KBM-7 (cell line): ENCODE measurements around the gene PRPF39.
"Not testable (repeated sequence)": the region's sequence is repeated elsewhere in the genome, so short reads cannot be mapped to it uniquely, and the experiment has no call there.

Source experiments
- DNase-seq: peaks from one replicate; pipeline ENCODE4 v3.0.0-alpha.2; 2015
- in situ Hi-C: fragments of 300-500 bp; cut with MboI; formaldehyde crosslinking; loops from 2 replicates; pipeline ENCODE4 v1.14.3; 2020; ENCODE audit warnings: low sequenced_read_pairs, low pct_unique_long_range_greater_than_20kb, mixed read lengths

PRPF39 gene

DNA sequence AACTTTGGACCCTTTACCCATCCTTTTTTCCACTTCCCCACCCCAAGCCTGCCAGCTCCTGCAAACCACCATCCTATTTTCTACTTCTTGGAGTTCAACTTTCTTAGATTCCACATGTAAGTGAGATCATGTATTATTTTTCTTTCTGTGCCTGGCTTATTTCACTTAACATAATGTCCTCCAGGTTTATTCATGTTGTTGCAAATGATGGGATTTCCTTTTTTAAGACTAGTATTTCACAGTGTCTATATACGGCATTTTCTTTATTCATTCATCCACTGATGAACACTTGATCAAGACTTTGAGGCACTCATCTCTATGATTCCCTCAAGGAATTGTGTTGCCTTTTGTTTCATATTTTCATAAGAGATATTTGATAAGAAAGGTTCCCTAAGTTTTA, 5.6 kb upstream of the PRPF39 start:
- DNase-seq = no peak
- in situ Hi-C loops = no loop called here

DNA sequence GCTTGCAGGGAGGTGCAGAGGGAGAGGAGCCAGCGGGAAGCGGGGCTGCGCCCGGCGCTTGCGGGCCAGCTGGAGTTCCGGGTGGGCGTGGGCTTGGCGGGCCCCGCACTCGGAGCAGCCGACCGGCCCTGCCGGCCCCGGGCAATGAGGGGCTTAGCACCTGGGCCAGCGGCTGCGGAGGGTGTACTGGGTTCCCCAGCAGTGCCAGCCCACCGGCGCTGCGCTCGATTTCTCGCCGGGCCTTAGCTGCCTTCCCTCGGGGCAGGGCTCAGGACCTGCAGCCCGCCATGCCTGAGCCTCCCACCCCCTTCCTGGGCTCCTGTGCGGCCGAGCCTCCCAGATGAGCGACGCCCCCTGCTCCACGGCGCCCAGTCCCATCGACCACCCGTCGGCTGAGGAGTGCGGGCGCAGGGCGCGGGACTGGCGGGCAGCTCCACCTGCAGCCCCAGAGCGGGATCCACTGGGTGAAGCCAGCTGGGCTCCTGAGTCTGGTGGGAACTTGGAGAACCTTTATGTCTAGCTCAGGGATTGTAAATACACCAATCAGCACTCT, 3.4 kb upstream of the PRPF39 start:
- DNase-seq, in situ Hi-C loops: not testable (repeated sequence)

DNA sequence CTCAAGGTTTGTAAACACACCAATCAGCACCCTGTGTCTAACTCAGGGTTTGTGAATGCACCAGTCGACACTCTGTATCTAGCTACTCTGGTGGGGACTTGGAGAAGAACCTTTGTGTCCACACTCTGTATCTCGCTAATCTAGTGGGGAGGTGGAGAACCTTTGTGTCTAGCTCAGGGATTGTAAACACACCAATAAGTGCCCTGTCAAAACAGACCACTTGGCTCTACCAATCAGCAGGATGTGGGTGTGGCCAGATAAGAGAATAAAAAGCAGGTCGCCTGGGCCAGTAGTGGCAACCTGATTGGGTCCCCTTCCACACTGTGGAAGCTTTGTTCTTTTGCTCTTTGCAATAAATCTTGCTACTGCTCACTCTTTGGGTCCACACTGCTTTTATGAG, 2.8 kb upstream of the PRPF39 start:
- DNase-seq, in situ Hi-C loops: not testable (repeated sequence)

DNA sequence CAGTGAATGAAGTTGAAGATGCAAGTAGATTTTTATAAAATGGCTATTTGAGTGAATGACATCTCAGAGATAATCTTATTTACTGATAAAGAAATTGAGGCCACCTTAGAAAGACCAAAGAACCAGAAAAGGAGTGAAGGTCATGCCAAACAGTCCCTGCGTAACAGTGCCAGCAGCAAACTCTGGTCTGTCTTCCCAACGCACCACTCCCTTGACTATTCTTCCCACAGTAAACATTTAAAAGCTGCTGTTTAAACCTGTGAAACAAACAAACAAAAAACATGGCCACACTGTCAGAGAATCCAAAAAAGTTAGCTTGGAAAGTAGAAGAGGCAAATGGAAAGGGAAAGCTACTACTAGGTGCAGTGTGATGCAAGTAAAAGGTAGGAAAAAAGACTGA, 1.5 kb upstream of the PRPF39 start:
- in situ Hi-C loops = no loop called here
- no peak for DNase-seq

DNA sequence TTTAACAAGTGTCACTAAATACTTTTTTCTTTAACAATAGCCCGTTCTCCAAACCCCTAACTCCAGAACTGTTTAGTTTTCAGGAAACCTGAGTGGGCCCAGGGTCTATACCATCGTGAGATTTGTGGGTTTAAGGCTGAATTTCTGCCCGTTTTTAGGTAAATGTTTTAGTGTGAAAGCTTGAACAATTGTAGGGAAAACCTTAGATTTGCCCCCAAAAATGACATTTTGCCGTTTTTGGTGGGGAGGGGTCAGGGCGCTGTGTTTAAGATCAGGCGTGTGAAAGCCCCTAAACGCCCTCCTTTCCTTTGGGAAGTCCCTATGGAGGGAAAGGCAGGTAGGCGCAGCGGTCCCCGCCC, 320 bp upstream of the PRPF39 start:
- in situ Hi-C loops = no loop called here
- DNase-seq = no peak

DNA sequence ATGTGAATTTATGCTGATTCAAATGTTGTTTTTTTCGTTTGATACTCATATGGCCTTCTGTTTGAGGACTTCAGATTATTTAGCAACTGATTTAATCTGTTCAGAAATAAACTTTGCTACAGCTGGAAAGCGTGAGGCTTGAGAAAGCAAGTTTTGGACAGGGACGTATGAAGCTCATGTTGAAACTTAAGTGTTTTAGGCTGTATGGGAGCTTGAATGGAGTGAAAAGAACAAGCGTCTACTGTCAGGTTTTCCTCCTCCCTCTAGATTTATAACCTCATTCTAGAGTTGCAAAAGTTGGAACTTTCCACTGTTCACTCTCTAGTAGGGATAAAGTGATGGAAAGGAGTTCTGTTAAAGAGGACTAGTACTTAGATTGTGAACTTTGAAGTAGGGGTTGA, 1.0 kb downstream of the PRPF39 start:
- in situ Hi-C loops = no loop called here
- peak; percentile 32 for DNase-seq

DNA sequence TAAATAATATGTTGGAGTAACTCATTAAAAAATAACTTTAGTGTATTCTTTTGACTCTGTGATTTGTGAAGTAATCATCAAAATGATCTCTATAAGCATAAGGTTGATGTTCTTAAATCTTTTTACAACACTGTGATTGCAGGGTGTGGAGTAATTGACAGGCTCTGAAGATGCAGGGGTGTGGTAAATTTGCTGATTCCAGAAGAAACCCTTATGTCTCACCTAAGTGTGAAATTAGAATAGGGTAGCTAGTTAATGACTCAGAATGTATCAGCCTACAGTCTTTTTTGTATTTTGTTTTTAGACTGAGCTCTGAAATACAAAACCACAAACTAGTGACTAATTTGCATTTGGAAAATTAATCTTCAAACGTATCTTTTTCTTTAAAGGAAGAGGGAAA, 5.9 kb downstream of the PRPF39 start:
- DNase-seq = no peak
- in situ Hi-C loops = no loop called here

DNA sequence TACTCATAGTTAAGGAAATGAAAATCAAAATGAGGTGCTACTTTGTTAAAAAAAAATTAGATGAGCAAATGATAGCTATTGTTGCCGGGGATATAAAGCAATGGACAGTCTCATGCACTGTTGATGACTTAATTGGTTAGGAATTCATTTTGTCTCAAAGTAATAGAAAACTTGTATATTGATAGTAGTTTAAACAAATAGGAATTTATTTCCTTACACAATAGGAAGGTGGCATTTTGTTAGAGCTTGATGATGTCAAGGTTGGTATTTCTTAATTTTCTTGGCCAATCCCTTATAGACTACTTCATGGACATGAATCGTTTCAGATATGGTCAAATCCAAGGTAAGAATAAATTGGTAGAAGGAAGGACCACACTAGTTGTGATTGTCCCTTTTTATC, 7.8 kb downstream of the PRPF39 start:
- no peak for DNase-seq

DNA sequence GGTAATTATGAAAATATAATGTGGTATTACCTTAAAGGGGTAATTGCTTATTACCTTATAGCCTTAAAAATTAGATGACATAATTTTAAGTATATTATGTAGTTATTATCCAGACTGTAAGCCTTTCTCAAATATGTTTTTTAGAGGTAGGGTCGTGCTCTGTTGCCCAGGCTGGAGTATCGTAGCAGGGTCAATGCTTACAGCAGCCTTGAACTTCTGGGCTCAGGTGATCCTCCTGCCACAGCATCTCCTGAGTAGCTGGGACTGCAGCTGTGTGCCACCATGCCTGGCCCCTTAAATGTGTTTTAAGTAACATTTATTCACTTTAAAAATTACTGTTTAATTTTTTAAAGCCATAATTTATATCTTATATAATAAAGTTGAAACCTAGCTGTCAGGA, 10.4 kb downstream of the PRPF39 start:
- in situ Hi-C loops = no loop called here
- no peak for DNase-seq

More for the DNA sequence above, 7.8 kb downstream of the PRPF39 start:
- in situ Hi-C loops = no loop called here

DNA sequence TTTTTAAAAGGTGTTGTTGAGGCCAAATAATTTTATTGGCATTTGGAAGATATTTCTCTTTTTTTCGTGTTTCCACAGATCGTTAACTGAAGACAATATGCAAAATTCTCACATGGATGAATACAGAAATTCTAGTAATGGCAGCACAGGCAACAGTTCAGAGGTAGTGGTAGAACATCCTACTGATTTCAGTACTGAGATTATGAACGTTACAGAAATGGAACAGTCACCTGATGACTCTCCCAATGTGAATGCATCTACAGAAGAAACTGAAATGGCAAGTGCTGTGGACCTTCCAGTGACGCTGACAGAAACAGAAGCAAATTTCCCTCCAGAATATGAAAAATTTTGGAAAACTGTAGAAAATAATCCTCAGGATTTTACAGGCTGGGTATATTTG, 11.2 kb downstream of the PRPF39 start:
- no peak for DNase-seq
- in situ Hi-C loops = no loop called here

DNA sequence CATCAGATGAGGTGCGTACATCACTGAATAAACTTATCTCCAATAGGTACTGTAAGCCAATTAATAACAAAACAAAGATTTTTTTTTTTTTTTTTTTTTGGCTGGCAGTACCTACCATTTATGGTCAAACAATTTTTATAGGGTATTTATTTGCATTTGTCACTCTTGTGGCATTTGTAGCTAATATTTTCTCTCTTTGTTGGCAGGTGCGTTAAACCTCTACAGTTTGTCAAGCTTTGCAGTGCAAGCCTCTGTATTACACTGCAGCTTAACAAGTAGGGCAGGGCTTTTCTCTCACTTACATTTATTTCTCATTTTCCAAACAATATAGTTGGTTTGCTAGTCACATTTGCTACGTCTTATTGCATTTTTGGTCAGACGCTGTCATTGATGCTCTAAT, 12.3 kb downstream of the PRPF39 start:
- in situ Hi-C loops = no loop called here
- no peak for DNase-seq

DNA sequence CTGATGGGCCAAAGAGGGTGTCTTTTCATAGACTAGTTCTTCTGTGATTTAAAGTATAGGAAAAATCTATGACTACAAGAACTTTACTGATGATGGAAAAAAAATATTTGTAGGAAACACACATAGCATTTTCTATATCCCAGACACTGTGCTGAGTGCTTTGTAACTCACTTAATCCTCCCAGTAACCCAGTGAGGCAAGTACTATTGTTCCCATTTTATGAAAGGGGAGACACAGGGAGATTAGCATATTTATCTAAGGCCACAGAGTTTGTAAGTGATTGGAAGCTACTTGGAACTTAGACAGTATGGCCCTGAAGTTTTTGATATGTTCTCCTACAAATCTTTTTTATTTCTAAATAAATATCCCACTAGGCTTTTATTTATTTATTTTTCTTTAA, 19.9 kb downstream of the PRPF39 start:
- in situ Hi-C loops = no loop called here
- no peak for DNase-seq

DNA sequence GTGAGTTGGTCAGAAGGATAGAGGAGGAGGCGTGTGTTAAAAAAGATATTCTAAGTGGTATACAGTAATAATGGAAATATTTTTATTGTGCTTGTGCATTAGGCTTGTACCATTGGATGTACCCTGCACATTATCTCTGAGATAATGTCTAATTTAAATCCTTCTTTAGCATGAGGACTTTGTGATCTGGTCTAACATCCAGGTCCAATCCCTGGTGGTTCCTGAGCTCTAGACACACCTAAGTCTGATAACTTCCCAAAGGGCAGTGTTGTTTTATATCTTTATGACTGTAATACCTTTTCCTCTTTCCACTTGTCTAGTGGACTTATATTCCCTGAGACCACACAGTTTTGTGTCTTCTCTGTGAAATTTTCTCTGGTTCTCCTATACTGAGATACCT, 20.6 kb downstream of the PRPF39 start:
- DNase-seq = no peak
- in situ Hi-C loops = no loop called here

DNA sequence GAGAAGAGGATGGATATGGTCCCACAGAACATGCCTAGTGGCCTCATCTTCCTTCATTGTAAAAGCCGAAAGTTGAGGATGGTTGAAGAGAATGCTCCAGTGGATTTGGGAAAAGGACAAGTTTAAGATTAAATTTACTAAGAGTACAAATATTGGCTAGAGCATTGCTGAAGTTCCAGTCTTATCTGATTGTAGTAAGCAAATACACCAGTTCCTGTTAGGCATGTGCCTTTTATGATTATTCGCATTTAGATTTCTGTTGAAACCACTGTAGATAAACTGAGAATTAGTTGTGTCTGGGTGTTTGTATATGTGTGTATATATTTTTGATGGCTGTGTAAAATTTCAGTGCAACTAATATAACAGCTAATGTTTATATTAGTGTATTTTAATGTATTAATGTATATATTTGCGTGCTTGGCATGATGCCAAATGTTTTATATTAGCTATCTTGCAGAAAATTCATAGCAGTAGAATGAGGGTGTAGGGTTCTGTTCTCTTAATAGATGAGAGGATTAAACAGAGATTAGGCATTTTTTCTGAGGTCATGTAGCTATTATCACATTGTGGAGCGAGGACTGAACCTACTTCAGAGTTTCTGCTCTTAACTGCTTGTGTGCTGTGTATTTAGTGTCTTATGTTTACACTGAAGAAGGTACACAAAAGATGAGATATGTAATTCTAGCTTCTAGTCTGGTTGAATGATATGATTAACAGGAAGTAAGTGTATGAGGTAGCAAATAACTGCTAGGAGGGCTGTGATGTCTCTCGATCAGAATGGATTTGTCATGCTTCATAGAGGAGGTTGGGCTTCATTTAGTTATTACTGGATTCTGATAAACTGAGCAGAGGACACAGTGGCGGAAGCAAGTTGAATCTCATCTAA, 29.2 kb downstream of the PRPF39 start:
- in situ Hi-C loops = no loop called here
- DNase-seq = no peak

DNA sequence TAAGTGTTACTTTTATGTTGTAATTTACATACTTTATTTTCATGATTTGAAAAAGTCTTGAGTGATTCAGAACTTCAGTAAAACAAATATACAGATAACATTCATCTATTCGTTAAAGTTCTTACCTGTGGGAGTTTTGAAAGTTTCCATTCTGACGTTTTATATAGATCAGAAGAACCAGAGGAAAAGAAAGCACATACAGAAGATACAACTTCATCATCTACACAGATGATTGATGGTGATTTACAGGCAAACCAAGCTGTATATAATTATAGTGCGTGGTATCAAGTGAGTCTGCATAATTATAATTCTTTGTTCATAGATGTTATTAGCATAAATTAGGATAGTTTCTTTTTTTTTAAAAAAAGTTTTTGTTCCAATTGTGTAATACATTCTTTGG, 30.4 kb downstream of the PRPF39 start:
- no peak for DNase-seq
- in situ Hi-C loops = no loop called here

DNA sequence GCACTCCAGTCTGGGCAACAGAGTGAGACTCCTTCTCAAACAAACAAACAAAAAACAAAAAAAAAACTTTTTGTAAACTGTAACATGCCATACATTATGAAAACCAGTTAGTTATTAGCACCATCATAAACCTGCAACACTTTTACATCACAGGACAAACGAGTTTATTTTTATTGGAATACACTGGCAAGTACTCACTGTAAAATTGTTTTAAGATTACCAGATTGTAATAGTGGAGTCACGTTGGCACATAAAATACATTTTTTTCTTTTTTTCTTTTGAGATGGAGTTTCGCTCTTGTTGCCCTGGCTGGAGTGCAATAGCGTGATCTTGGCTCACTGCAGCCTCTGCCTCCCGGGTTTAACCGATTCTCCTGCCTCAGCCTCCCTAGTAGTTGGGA, 34.7 kb downstream of the PRPF39 start:
- in situ Hi-C loops = no loop called here
- no peak for DNase-seq

DNA sequence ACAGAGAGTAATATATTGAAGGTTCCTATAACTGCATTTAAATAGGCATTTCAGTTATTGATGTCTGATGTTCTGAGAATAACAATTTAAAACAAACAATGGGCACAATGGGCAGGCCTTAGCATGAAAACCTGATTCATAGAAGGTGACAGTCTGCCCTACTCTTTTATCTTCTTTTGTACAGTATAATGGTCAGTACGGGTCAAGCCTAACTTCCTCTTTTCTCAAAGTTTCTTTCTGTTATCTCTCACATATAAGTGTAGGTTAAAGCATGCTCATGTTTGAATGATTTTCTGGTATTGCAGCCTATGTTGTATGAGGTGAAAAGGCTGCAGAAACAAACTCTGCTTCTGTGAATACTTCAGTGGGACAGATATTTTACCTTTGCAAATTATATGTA, 36.2 kb downstream of the PRPF39 start:
- no peak for DNase-seq
- in situ Hi-C loops = no loop called here

DNA sequence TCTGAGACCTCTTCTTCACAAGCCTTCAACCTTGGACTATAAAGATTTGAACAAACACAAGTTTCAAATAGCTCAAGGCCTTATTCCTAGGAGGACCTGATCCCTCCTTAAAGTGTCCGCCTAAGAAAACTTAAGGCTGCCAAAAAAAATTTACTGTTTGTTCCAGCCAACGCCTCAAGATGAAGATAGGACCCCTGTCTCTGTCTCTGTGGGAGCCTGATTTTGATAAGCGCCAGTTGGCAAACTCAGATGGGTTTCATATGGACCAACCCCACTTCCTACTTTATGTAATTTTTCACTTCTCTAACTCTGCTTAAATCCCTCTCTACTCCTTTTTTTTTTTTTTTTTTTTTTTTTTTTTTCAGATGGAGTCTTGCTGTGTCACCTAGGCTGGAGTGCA, 39.4 kb downstream of the PRPF39 start:
- DNase-seq = no peak
- in situ Hi-C loops = no loop called here

DNA sequence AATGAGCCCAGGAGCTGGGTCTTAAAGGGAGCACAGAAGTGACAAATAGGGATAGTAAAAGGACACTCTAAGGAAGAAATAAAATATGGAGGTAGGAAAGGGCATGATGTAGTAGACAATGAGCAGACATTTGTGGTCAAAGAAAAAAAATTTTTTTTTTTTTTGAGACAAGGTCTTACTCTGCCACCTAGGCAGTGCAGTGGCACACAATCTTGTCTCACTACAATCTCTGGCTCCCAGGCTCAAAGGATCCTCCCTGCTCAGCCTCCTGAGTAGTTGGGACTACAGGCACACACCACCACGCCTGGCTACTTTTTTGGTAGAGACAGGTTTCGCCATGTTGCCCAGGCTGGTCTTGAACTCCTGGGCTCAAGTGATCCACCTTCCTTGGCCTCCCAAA, 41.8 kb downstream of the PRPF39 start:
- no peak for DNase-seq
- in situ Hi-C loops = no loop called here

DNA sequence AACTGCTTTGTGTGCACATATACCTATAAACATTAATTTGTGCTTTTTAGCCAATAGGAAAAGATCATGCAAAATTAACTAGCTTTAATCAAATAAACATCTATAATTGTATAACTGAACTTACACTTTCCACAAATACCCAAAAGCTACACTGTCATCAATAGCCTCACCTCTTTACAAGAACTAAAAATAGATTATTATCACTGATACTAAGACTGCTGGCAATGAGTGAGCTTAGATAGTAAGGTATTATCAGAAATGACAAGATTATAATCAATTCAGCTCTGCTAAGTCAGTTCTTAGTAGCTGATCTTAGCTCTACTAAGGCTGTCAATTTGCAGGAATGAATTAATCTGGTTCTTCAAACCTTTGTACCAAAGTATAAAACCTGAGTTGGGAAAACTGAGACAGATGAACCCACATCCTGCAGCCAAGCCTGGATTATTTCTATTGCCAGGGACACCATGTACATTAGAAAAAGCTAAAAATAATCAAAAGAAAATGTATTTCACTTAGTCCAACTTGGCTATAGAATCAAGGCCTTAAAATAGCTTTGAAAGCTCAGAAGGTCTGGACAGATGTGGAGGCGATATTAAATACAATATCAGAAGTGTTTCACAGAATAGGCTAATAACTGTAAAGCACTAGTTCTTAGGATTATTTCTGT, 45.2 kb downstream of the PRPF39 start:
- in situ Hi-C loops = no loop called here
- no peak for DNase-seq

DNA sequence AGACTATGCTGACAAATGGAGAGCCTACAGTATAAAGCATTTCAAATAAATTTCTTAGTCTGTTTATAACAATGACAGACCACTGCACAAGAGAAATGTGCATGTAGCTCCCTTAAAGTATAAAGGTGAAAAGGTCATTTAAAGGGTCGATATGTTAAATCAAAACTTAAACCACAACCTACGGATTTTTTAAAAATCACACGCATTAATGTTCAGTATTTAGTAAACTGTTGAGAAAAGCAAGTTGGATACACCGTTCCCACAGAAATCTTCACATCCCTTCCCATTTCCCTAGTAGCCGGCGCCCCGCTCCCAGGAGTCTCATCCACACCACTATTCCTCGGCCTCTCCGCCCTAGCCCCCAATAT, 49.8 kb downstream of the PRPF39 start:
- no peak for DNase-seq
- in situ Hi-C loops = no loop called here
